ENCODE data around the gene B4GALT1.

B4GALT1 gene

GRCh38 chr9:33172256-33173238, 5.4 kb upstream of the B4GALT1 start:
- no peak overlapping the region for H3K4me3 ChIP-seq (ENCODE audit: low read depth, low read length)
- TF ChIP-seq CTCF (IDR thresholded peaks at IDR 0.05; ENCODE audit: borderline replicate concordance, insufficient read depth, low read depth, low read length), result no peak

GRCh38 chr9:33170464-33171415, 3.6 kb upstream of the B4GALT1 start:
- peak; percentile 32; the same call in 1 of the 2 replicates for TF ChIP-seq CTCF (IDR thresholded peaks at IDR 0.05; ENCODE audit: borderline replicate concordance, insufficient read depth, low read depth, low read length)
- no peak overlapping the region for H3K4me3 ChIP-seq (ENCODE audit: low read depth, low read length)

- TF ChIP-seq CTCF (IDR thresholded peaks at IDR 0.05; ENCODE audit: borderline replicate concordance, insufficient read depth, low read depth, low read length), result no peak
- H3K4me3 ChIP-seq (ENCODE audit: low read depth, low read length), result no peak overlapping the region
These were observed 1.9 kb upstream of the B4GALT1 start for GRCh38 chr9:33168941-33169544.

GRCh38 chr9:33167972-33168461, 881 bp upstream of the B4GALT1 start:
- H3K4me3 ChIP-seq (ENCODE audit: low read depth, low read length), result peak overlapping the region; percentile 53
- no peak for TF ChIP-seq CTCF (IDR thresholded peaks at IDR 0.05; ENCODE audit: borderline replicate concordance, insufficient read depth, low read depth, low read length)

GRCh38 chr9:33166231-33167083, 679 bp downstream of the B4GALT1 start:
- TF ChIP-seq CTCF (IDR thresholded peaks at IDR 0.05; ENCODE audit: borderline replicate concordance, insufficient read depth, low read depth, low read length), result no peak
- H3K4me3 ChIP-seq (ENCODE audit: low read depth, low read length), result peak overlapping the region; percentile 83

All from GM12875 (cell line).